Osteocyte (in vitro differentiated cells): ENCODE results near the gene BICD1. TPM values are rescaled to one million over a fixed set of nuclear protein-coding genes. Genes with fewer than 3 reads are reported as not detected.

Experiments used
- DNase-seq: peaks from one replicate; pipeline ENCODE4 v3.0.0; 2021; ENCODE audit warnings: mixed read lengths; ENCODE audit not compliant: unreplicated experiment; ENCODE audit errors: extremely low spot score
- H3K27ac Mint-ChIP-seq: one replicate; pipeline ENCODE4 v1.8.0; 2021; ENCODE audit warnings: mild to moderate bottlenecking, mixed read lengths; ENCODE audit not compliant: unreplicated experiment
- H3K27me3 Mint-ChIP-seq: one replicate; pipeline ENCODE4 v1.8.0; 2021; ENCODE audit warnings: mixed read lengths; ENCODE audit not compliant: unreplicated experiment
- H3K36me3 Mint-ChIP-seq: one replicate; pipeline ENCODE4 v1.8.0; 2021; ENCODE audit warnings: mixed read lengths; ENCODE audit not compliant: unreplicated experiment
- H3K4me1 Mint-ChIP-seq: one replicate; pipeline ENCODE4 v1.8.0; 2021; ENCODE audit warnings: mixed read lengths; ENCODE audit not compliant: unreplicated experiment
- H3K4me3 Mint-ChIP-seq: one replicate; pipeline ENCODE4 v1.8.0; 2021; ENCODE audit warnings: mild to moderate bottlenecking, moderate library complexity, mixed read lengths; ENCODE audit not compliant: unreplicated experiment
- H3K9me3 Mint-ChIP-seq: one replicate; pipeline ENCODE4 v1.8.0; 2021; ENCODE audit warnings: mixed read lengths; ENCODE audit not compliant: unreplicated experiment
- total RNA-seq: library from RNA; stranded (reverse); gene quantifications from 2 replicates; pipeline ENCODE4 v1.2.1, GENCODE V29; 2021
- TF ChIP-seq, protein P1 (sequence below): fragments of 200-600 bp; sonication (generic); IDR thresholded peaks from 2 replicates; pipeline ENCODE4 v1.5.0; 2021; ENCODE audit warnings: antibody characterized with exemption, mild to moderate bottlenecking, moderate library complexity

The BICD1 gene
- total RNA-seq, 1 donor from 2014 or later, result 47.6 TPM

- Mint-ChIP-seq H3K9me3 (peaks cover 23% of the 10 kb centered on the region), H3K27me3 (no peaks in the 10 kb centered on the region), H3K4me3 (no peak overlapping the region), H3K4me1 (no peaks in the 10 kb centered on the region), H3K36me3 (peaks cover 13% of the 10 kb centered on the region), H3K27ac (no peak overlapping the region)
- TF ChIP-seq, protein P1, sequence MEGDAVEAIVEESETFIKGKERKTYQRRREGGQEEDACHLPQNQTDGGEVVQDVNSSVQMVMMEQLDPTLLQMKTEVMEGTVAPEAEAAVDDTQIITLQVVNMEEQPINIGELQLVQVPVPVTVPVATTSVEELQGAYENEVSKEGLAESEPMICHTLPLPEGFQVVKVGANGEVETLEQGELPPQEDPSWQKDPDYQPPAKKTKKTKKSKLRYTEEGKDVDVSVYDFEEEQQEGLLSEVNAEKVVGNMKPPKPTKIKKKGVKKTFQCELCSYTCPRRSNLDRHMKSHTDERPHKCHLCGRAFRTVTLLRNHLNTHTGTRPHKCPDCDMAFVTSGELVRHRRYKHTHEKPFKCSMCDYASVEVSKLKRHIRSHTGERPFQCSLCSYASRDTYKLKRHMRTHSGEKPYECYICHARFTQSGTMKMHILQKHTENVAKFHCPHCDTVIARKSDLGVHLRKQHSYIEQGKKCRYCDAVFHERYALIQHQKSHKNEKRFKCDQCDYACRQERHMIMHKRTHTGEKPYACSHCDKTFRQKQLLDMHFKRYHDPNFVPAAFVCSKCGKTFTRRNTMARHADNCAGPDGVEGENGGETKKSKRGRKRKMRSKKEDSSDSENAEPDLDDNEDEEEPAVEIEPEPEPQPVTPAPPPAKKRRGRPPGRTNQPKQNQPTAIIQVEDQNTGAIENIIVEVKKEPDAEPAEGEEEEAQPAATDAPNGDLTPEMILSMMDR, result no peak
- no peak for DNase-seq
Measured at GRCh38 chr12:32191445-32191844, 84.8 kb downstream of the BICD1 start.

GRCh38 chr12:32196250-32197198 lies 89.9 kb downstream of the BICD1 start:
- Mint-ChIP-seq H3K4me1 (peaks cover 9% of the 10 kb centered on the region), H3K9me3 (peaks cover 26% of the 10 kb centered on the region), H3K27me3 (no peaks in the 10 kb centered on the region), H3K4me3 (no peak overlapping the region), H3K27ac (no peak overlapping the region), H3K36me3 (peaks cover 11% of the 10 kb centered on the region)
- TF ChIP-seq, protein P1, result no peak
- DNase-seq, result no peak

- Mint-ChIP-seq H3K36me3 (peaks cover 11% of the 10 kb centered on the region), H3K4me3 (no peak overlapping the region), H3K9me3 (peaks cover 26% of the 10 kb centered on the region), H3K27me3 (no peaks in the 10 kb centered on the region), H3K27ac (no peak overlapping the region), H3K4me1 (peaks cover 9% of the 10 kb centered on the region)
- TF ChIP-seq, protein P1, result no peak
- no peak for DNase-seq
Measured at GRCh38 chr12:32197421-32197820, 90.8 kb downstream of the BICD1 start.

DNA sequence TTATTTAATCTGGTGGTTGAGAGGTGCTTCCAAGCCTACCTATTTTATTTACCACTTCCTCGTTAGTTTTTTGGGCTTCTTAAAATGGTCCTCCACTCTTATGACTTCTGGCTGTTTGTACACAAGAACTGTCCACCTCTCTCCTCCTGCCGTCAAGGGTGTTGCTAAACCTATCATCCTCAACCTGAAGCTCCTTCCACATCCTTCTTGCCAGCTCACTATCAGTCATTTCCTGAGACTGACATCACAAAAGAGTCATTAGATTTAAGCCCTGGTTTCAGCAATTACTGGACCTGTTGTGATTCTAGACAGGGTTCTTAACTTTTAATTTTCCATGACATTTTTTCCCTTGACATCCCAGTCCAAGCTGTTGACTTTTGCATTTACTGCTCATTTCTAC lies 91.9 kb downstream of the BICD1 start:
- TF ChIP-seq, protein P1, result no peak
- Mint-ChIP-seq H3K9me3 (peaks cover 26% of the 10 kb centered on the region), H3K4me1 (peaks cover 9% of the 10 kb centered on the region), H3K27ac (no peak overlapping the region), H3K36me3 (peaks cover 11% of the 10 kb centered on the region), H3K4me3 (no peak overlapping the region), H3K27me3 (no peaks in the 10 kb centered on the region)
- DNase-seq, result no peak

- no peak overlapping the region for H3K4me3 Mint-ChIP-seq
- H3K27ac Mint-ChIP-seq, result no peak overlapping the region
- no peak for DNase-seq
- peaks cover 6% of the 10 kb centered on the region for H3K9me3 Mint-ChIP-seq
- peaks cover 9% of the 10 kb centered on the region for H3K4me1 Mint-ChIP-seq
- TF ChIP-seq, protein P1, result no peak
- no peaks in the 10 kb centered on the region for H3K27me3 Mint-ChIP-seq
- peaks cover 2% of the 10 kb centered on the region for H3K36me3 Mint-ChIP-seq
Measured at GRCh38 chr12:32201096-32201495, 94.4 kb downstream of the BICD1 start.
